Measurements from ENCODE around the gene LBHD2.

GRCh38 chr14:103110681-103111231, 26.7 kb downstream of the LBHD2 start:
- no peak for TF ChIP-seq CTCF (IDR thresholded peaks at IDR 0.05)
- TF ChIP-seq EZH2 (IDR thresholded peaks at IDR 0.05; ENCODE audit: borderline replicate concordance, insufficient read depth, low read depth, low read length, poor library complexity, severe bottlenecking) = no peak
